Naive thymus-derived CD4-positive, alpha-beta T cell (primary cell): Measurements from ENCODE around the gene ATP6V0E2. TPM values are rescaled to one million over a fixed set of nuclear protein-coding genes. Genes with fewer than 3 reads are reported as not detected.
"Not testable (repeated sequence)": the region's sequence is repeated elsewhere in the genome, so short reads cannot be mapped to it uniquely, and the experiment has no call there.

Source experiments
- ATAC-seq: fragments of 150-1000 bp; cut with Tn5 transposase; 2 replicates; pipeline ENCODE4 v1.10.0; 2021; ENCODE audit warnings: mild to moderate bottlenecking, moderate library complexity
- CTCF ChIA-PET: fragments of 350-600 bp; sonication (Branson Sonifier 250); formaldehyde crosslinking; loops from one replicate; lab custom pipeline; 2021; ENCODE audit warnings: antibody characterized with exemption; lab: Charles Lee
- POLR2A ChIA-PET: fragments of 350-600 bp; sonication (Branson Sonifier 250); formaldehyde crosslinking; loops from one replicate; lab custom pipeline; 2021; ENCODE audit warnings: antibody characterized with exemption, inconsistent platforms; lab: Charles Lee
- DNase-seq, 9 donors: peaks; one replicate each; pipeline versions ENCODE4 v3.0.0 to v3.0.0-alpha.2; 2020 to 2022; ENCODE audit warnings: mixed read lengths in 1 of 9
- H3K27ac ChIP-seq: one replicate; pipeline ENCODE4 v1.7.0; 2013; ENCODE audit warnings: mild to moderate bottlenecking, low read depth, low read length, moderate library complexity
- H3K27me3 ChIP-seq, 2 donors: one replicate each; pipeline ENCODE4 v1.7.0; 2013; ENCODE audit warnings: low read length in 2 of 2, mild to moderate bottlenecking in 2 of 2, moderate library complexity in 2 of 2; ENCODE audit not compliant: control insufficient read depth in 2 of 2, insufficient read depth in 2 of 2
- H3K36me3 ChIP-seq, 3 experiments: 1 replicate in 2 of 3; 2 replicates in 1 of 3; pipeline ENCODE4 v1.7.0; 2013; ENCODE audit warnings: low read length in 3 of 3, mild to moderate bottlenecking in 3 of 3, moderate library complexity in 1 of 3; ENCODE audit not compliant: insufficient read depth in 3 of 3, control insufficient read depth in 2 of 3
- H3K4me1 ChIP-seq, 2 donors: one replicate each; pipeline ENCODE4 v1.7.0; 2013; ENCODE audit warnings: low read length in 2 of 2, mild to moderate bottlenecking in 2 of 2, moderate library complexity in 1 of 2; ENCODE audit not compliant: control insufficient read depth in 2 of 2, insufficient read depth in 2 of 2
- H3K4me3 ChIP-seq: 2 replicates; pipeline ENCODE4 v1.7.0; 2013; ENCODE audit warnings: mild to moderate bottlenecking, low read length
- H3K9me3 ChIP-seq, 3 experiments: 1 replicate in 2 of 3; 2 replicates in 1 of 3; pipeline ENCODE4 v1.7.0; 2013; ENCODE audit warnings: low read length in 3 of 3; ENCODE audit not compliant: control insufficient read depth in 2 of 3
- H3K27ac Mint-ChIP-seq, 9 donors: one replicate each; pipeline ENCODE4 v1.8.0; 2020 to 2022; ENCODE audit warnings: mixed read lengths in 9 of 9, mild to moderate bottlenecking in 8 of 9, moderate library complexity in 5 of 9, inconsistent platforms in 2 of 9
- H3K27me3 Mint-ChIP-seq, 5 donors: one replicate each; pipeline ENCODE4 v1.8.0; 2021 to 2022; ENCODE audit warnings: mixed read lengths in 5 of 5, mild to moderate bottlenecking in 1 of 5
- H3K36me3 Mint-ChIP-seq, 5 donors: one replicate each; pipeline ENCODE4 v1.8.0; 2020 to 2022; ENCODE audit warnings: mixed read lengths in 5 of 5, mild to moderate bottlenecking in 3 of 5, inconsistent platforms in 1 of 5
- H3K4me1 Mint-ChIP-seq, 7 donors: one replicate each; pipeline ENCODE4 v1.8.0; 2020 to 2022; ENCODE audit warnings: mixed read lengths in 7 of 7, mild to moderate bottlenecking in 3 of 7, inconsistent platforms in 1 of 7
- H3K4me3 Mint-ChIP-seq, 10 donors: one replicate each; pipeline ENCODE4 v1.8.0; 2020 to 2022; ENCODE audit warnings: mild to moderate bottlenecking in 10 of 10, mixed read lengths in 10 of 10, moderate library complexity in 6 of 10, inconsistent platforms in 2 of 10
- H3K9me3 Mint-ChIP-seq, 11 donors: one replicate each; pipeline ENCODE4 v1.8.0; 2020 to 2022; ENCODE audit warnings: mixed read lengths in 11 of 11, mild to moderate bottlenecking in 4 of 11, inconsistent platforms in 1 of 11, moderate library complexity in 1 of 11
- intact Hi-C, 2 donors: fragments of 100-400 bp; cut with micrococcal nuclease; formaldehyde crosslinking; loops; one replicate each; pipeline ENCODE4 v1.15.1; 2023
- polyA plus RNA-seq, 2 donors: library from polyadenylated mRNA; unstranded; fragments of 300-500 nt; fragmentation: Illumina TruSeq; gene quantifications; one replicate each; pipeline ENCODE4 v1.2.3, GENCODE V29; 2021
- total RNA-seq, 6 experiments: library from RNA in 5 of 6; stranded (reverse) in 5 of 6; gene quantifications; 1 replicate in 5 of 6; 2 replicates in 1 of 6; pipeline ENCODE4 v1.2.3 and lab custom pipeline; 2021 to 2026

Gene ATP6V0E2
- total and polyA plus RNA-seq, 7 experiments from 2014 or later: 32.7 to 240 (median 67.5) TPM

GRCh38 chr7:149884016-149884415, 10.2 kb downstream of the ATP6V0E2 start:
- H3K36me3 ChIP-seq: peaks cover 0 to 29% (median 0%) of the 10 kb centered on the region in 3 experiments
- H3K4me3 Mint-ChIP-seq: no peak overlapping the region
- CTCF ChIA-PET: interaction anchor here (0.8 to 4.1 kb wide), 5 partner anchors 14 to 37 kb away, joined by 3 to 32 read pairs (median 4); no protein-coding TSS in a partner anchor

GRCh38 chr7:149884541-149884940, 10.8 kb downstream of the ATP6V0E2 start:
- ChIA-PET POLR2A (interaction anchor here (0.6 to 2.5 kb wide), 4 partner anchors 15 to 31 kb away, joined by 3 to 10 read pairs (median 7); no protein-coding TSS in a partner anchor), CTCF (interaction anchor here (0.8 to 4.1 kb wide), 6 partner anchors 14 to 45 kb away, joined by 3 to 32 read pairs (median 4); no protein-coding TSS in a partner anchor)
- Mint-ChIP-seq H3K27ac (peak overlapping the region in 1 of 9 donors; percentile 11), H3K9me3 (no peaks in the 10 kb centered on the region), H3K4me1 (peaks cover 5 to 24% (median 18%) of the 10 kb centered on the region in 7 donors), H3K4me3 (no peak overlapping the region), H3K27me3 (no peaks in the 10 kb centered on the region), H3K36me3 (peaks cover 0 to 25% (median 17%) of the 10 kb centered on the region in 5 donors)
- peaks cover 0 to 7% of the 10 kb centered on the region in 2 donors for H3K4me1 ChIP-seq
- intact Hi-C loops: loop anchor here (5.0 kb wide), 1 partner anchor 393 kb away; no protein-coding TSS in a partner anchor
- H3K27me3 ChIP-seq: no peaks in the 10 kb centered on the region
- no peak overlapping the region for H3K4me3 ChIP-seq
- H3K9me3 ChIP-seq: no peaks in the 10 kb centered on the region
- H3K36me3 ChIP-seq: peaks cover 0 to 24% (median 0%) of the 10 kb centered on the region in 3 experiments
- ATAC-seq: no peak
- DNase-seq: no peak
- H3K27ac ChIP-seq: no peak overlapping the region

More at GRCh38 chr7:149884016-149884415, 10.2 kb downstream of the ATP6V0E2 start:
- Mint-ChIP-seq H3K4me1 (peaks cover 5 to 26% (median 19%) of the 10 kb centered on the region in 7 donors), H3K27me3 (no peaks in the 10 kb centered on the region), H3K9me3 (no peaks in the 10 kb centered on the region), H3K27ac (peak overlapping the region in 2 of 9 donors; percentile 11 to 30), H3K36me3 (peaks cover 0 to 26% (median 17%) of the 10 kb centered on the region in 5 donors)
- H3K4me1 ChIP-seq: peaks cover 0 to 7% of the 10 kb centered on the region in 2 donors
- no peak for ATAC-seq
- no peak for DNase-seq
- H3K27me3 ChIP-seq: no peaks in the 10 kb centered on the region
- H3K9me3 ChIP-seq: no peaks in the 10 kb centered on the region
- H3K4me3 ChIP-seq: no peak overlapping the region
- POLR2A ChIA-PET: interaction anchor here (1.0 to 2.5 kb wide), 4 partner anchors 14 to 76 kb away, joined by 3 to 10 read pairs (median 7); no protein-coding TSS in a partner anchor
- intact Hi-C loops: loop anchor here (5.0 kb wide), 1 partner anchor 393 kb away; no protein-coding TSS in a partner anchor
- H3K27ac ChIP-seq: no peak overlapping the region

- intact Hi-C loops: no loop called here
- DNase-seq (no peak), ATAC-seq (no peak)
- Mint-ChIP-seq H3K27ac (no peak overlapping the region), H3K4me1 (peaks cover 5 to 23% (median 14%) of the 10 kb centered on the region in 7 donors), H3K4me3 (no peak overlapping the region), H3K27me3 (no peaks in the 10 kb centered on the region), H3K36me3 (peaks cover 0 to 22% (median 17%) of the 10 kb centered on the region in 5 donors), H3K9me3 (no peaks in the 10 kb centered on the region)
- CTCF ChIA-PET: interaction anchor here (0.9 kb wide), 1 partner anchor 46 kb away, joined by 5 read pairs; no protein-coding TSS in a partner anchor
- Histone ChIP-seq H3K9me3 (no peaks in the 10 kb centered on the region), H3K36me3 (peaks cover 0 to 15% (median 0%) of the 10 kb centered on the region in 3 experiments), H3K4me3 (no peak overlapping the region), H3K27me3 (no peaks in the 10 kb centered on the region), H3K4me1 (peaks cover 0 to 7% of the 10 kb centered on the region in 2 donors), H3K27ac (no peak overlapping the region)
- POLR2A ChIA-PET: no interaction called here
Measured at GRCh38 chr7:149885191-149886017, 11.6 kb downstream of the ATP6V0E2 start.

GRCh38 chr7:149886018-149886415, 12.2 kb downstream of the ATP6V0E2 start:
- DNase-seq: no peak
- no peak overlapping the region for H3K4me3 Mint-ChIP-seq
- Histone ChIP-seq H3K27ac (no peak overlapping the region), H3K4me1 (peaks cover 0 to 7% of the 10 kb centered on the region in 2 donors), H3K9me3 (no peaks in the 10 kb centered on the region), H3K36me3 (peaks cover 0 to 9% (median 0%) of the 10 kb centered on the region in 3 experiments), H3K27me3 (no peaks in the 10 kb centered on the region), H3K4me3 (no peak overlapping the region)
- ChIA-PET CTCF (no interaction called here), POLR2A (no interaction called here)
- no peaks in the 10 kb centered on the region for H3K9me3 Mint-ChIP-seq
- H3K4me1 Mint-ChIP-seq: peaks cover 5 to 23% (median 15%) of the 10 kb centered on the region in 7 donors
- intact Hi-C loops: no loop called here
- no peak for ATAC-seq
- peaks cover 0 to 22% (median 17%) of the 10 kb centered on the region in 5 donors for H3K36me3 Mint-ChIP-seq
- H3K27ac Mint-ChIP-seq: peak overlapping the region in 1 of 9 donors; percentile 17
- H3K27me3 Mint-ChIP-seq: no peaks in the 10 kb centered on the region

- ChIA-PET CTCF (no interaction called here), POLR2A (interaction anchor here (1.3 kb wide), 1 partner anchor 49 kb away, joined by 3 read pairs; the partner anchor contains the start of gene ZNF862)
- Mint-ChIP-seq H3K27me3 (peaks cover 0 to 2% (median 0%) of the 10 kb centered on the region in 5 donors), H3K9me3 (no peaks in the 10 kb centered on the region), H3K4me3 (no peak overlapping the region), H3K4me1 (peaks cover 5 to 23% (median 14%) of the 10 kb centered on the region in 7 donors), H3K36me3 (peaks cover 0 to 22% (median 17%) of the 10 kb centered on the region in 5 donors), H3K27ac (no peak overlapping the region)
- ATAC-seq: no peak
- no peaks in the 10 kb centered on the region for H3K27me3 ChIP-seq
- H3K4me1 ChIP-seq: peaks cover 0 to 7% of the 10 kb centered on the region in 2 donors
- H3K9me3 ChIP-seq: no peaks in the 10 kb centered on the region
- intact Hi-C loops: no loop called here
- H3K4me3 ChIP-seq: no peak overlapping the region
- DNase-seq: no peak
- H3K27ac ChIP-seq: no peak overlapping the region
- peaks cover 0 to 5% (median 0%) of the 10 kb centered on the region in 3 experiments for H3K36me3 ChIP-seq
Measured at GRCh38 chr7:149887311-149887710, 13.5 kb downstream of the ATP6V0E2 start.

GRCh38 chr7:149890715-149891114, 16.9 kb downstream of the ATP6V0E2 start:
- POLR2A ChIA-PET, H3K9me3 ChIP-seq, DNase-seq, ATAC-seq, H3K36me3 ChIP-seq, H3K27ac ChIP-seq, intact Hi-C loops, H3K27me3 ChIP-seq, H3K4me1 Mint-ChIP-seq, CTCF ChIA-PET, H3K4me1 ChIP-seq, H3K27ac Mint-ChIP-seq, H3K4me3 ChIP-seq, H3K9me3 Mint-ChIP-seq: not testable (repeated sequence)
- peaks cover 0 to 11% (median 0%) of the 10 kb centered on the region in 5 donors for H3K27me3 Mint-ChIP-seq
- H3K4me3 Mint-ChIP-seq: peak overlapping the region in 1 of 10 donors; percentile 26
- H3K36me3 Mint-ChIP-seq: peaks cover 0 to 25% (median 20%) of the 10 kb centered on the region in 5 donors
